Stimulated activated CD8-positive, alpha-beta memory T cell treated with anti-CD3 and anti-CD28 coated beads, Interleukin-2, amount 100 ng/mL, for 48 hours (primary cell): ENCODE data around the gene KCNAB2.

Experiments used
- DNase-seq, 2 donors: peaks; one replicate each; pipeline ENCODE4 v3.0.0-alpha.2; 2020; ENCODE audit warnings: low read depth in 2 of 2

The KCNAB2 gene

DNA sequence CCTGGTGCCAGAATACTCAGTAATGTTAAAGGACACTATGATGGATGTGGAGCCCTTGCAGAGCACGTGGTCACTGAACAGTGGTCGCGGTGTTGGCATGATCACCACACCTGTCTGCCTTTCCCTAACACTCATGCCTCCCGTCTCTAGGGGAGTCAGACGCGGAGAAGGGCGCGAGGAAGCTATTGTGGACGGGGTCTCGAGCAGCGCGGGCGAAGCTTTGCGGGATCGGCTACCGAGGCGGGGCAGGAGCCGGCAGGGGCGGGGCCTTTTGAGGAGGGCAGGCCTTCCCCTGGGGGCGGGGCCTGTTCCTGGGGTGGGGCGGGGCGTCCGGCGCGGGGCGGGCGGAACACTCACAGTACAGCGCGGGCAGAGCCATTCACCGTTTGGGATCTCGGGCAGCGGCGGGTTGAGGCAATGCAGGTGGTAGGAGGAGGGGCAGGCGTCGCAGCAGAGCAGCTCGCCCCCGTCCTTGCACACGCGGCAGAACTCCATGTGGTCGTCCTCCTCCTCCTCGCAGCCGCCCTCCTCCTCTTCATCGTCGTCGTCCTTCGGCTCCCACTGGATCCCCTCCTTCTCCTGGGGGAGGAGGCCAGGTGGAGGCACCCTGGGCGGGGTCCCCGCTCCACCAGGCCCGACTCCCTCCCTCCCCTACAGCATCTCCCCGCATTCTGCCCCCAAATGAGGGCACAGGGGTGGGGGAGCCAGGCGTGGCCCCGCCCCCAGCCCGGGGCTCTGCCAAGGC is 103.0 kb downstream of the KCNAB2 start:
- peak; percentile 48 to 66 for DNase-seq

DNA sequence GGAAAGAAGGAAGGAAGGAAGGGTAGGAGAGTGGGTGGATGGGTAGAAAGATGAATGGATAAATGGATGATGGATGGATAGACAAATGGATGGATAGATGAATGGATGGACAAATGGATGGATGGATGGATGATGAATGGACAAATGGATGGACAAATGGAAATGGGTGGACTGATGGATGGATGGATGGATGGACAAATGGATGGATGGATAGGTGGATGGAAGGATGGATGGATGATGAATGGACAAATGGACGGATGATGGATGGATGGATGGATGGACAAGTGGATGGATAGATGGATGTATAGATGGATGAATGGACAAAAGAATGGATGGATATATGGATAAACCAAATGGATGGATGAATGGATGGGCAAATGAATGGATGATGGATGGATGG is 103.9 kb downstream of the KCNAB2 start:
- DNase-seq: no peak

DNA sequence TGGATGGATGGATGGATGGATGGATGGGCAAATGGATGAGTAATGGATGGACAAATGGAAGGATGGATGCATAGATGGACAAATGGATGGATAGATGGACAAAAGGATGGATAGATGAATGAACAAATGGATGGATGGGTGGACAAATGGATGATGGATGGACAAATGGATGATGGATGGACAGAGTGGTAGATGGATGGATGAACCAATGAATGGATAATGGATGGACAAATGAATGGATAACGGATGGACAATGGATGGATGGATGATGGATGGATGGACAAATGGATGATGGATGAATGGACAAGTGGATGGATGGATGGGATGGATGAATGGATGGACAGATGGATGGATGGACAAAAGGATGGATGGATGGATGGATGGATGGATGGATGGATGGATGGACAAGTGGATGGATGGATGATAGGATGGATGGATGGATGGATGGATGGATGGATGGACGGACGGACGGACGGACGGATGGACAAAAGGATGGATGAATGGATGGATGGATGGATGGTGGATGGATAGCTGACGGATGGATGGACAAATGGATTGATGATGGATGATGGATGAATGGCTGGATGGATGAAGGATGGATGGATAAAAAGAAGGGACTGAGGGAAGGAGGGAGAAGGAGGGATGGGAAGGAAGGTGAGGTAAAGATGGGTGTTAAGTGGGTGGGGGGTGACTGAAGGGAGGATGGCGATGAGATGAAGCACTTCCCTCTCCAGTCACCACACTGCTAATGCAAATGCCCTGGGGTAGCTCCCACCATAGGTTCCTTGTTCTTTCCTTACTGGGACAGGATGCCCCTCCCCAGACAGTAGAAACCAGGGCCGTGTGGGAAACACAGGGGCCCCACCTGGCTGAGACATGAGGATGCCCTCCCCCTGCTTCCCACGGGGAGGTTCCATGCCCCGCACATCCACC is 104.6 kb downstream of the KCNAB2 start:
- no peak for DNase-seq
